HL-60 (cell line): ENCODE measurements around the gene DPH2.

Experiments
- DNase-seq, 2 experiments: peaks; one replicate each; pipeline ENCODE4 v3.0.0-alpha.2; 2010 to 2020; ENCODE audit warnings: low read depth in 1 of 2, low spot score in 1 of 2
- H3K27ac ChIP-seq: fragments of 250-450 bp; sonication (Bioruptor Pico); replicated peaks from 2 replicates; pipeline ENCODE4 v1.5.1; 2020; ENCODE audit warnings: mild to moderate bottlenecking, moderate library complexity
- H3K27me3 ChIP-seq: fragments of 250-450 bp; sonication (Bioruptor Pico); 2 replicates; pipeline ENCODE4 v1.5.1; 2021; ENCODE audit warnings: mild to moderate bottlenecking, moderate library complexity; ENCODE audit not compliant: insufficient read depth, poor library complexity, severe bottlenecking
- H3K4me3 ChIP-seq: replicated peaks from 2 replicates; pipeline ENCODE4 v1.5.1; 2011; ENCODE audit warnings: mild to moderate bottlenecking, control low read depth, low read length; ENCODE audit not compliant: insufficient read depth
- CTCF ChIP-seq: IDR thresholded peaks from one replicate; pipeline ENCODE4 v1.5.1; 2011; ENCODE audit warnings: low read length, control low read depth, inconsistent platforms; ENCODE audit not compliant: insufficient read depth
- GABPA ChIP-seq: IDR thresholded peaks from 2 replicates; pipeline ENCODE4 v1.6.1; 2012; ENCODE audit warnings: low read depth
- POLR2AphosphoS5 ChIP-seq: IDR thresholded peaks from 2 replicates; pipeline ENCODE4 v1.6.1; 2012; ENCODE audit warnings: low read depth
- REST ChIP-seq: IDR thresholded peaks from 2 replicates; pipeline ENCODE4 v1.6.1; 2012; ENCODE audit warnings: low read depth; ENCODE audit not compliant: insufficient replicate concordance
- SPI1 ChIP-seq: IDR thresholded peaks from 2 replicates; pipeline ENCODE4 v1.6.1; 2012; ENCODE audit warnings: low read depth, mild to moderate bottlenecking, borderline replicate concordance

Gene DPH2

GRCh38 chr1:43996733-43997115, 26.9 kb downstream of the DPH2 start:
- Histone ChIP-seq H3K4me3 (no peak overlapping the region), H3K27me3 (no peaks in the 10 kb centered on the region), H3K27ac (no peak overlapping the region)
- TF ChIP-seq SPI1 (no peak), CTCF (no peak), GABPA (no peak), REST (no peak), POLR2AphosphoS5 (no peak)
- no peak for DNase-seq

- no peak overlapping the region for H3K4me3 ChIP-seq
- no peak for DNase-seq
Observed at GRCh38 chr1:43997295-43997999, 27.6 kb downstream of the DPH2 start.

More at GRCh38 chr1:43997295-43997999, 27.6 kb downstream of the DPH2 start:
- Histone ChIP-seq H3K27me3 (no peaks in the 10 kb centered on the region), H3K27ac (no peak overlapping the region)
- no peak for TF ChIP-seq POLR2AphosphoS5
- TF ChIP-seq GABPA, result no peak
- no peak for TF ChIP-seq REST
- TF ChIP-seq CTCF, result no peak
- TF ChIP-seq SPI1, result no peak
